Activated effector memory CD4-positive, alpha-beta T cell treated with Interleukin-2 at 50 U/mL for 16 hours (primary cell): ENCODE data around the gene HMGA1.
A peak's percentile ranks its signal among the peaks of the same experiment; 100 is the strongest.

Source experiments
- DNase-seq: peaks from one replicate; pipeline ENCODE4 v3.0.0-alpha.2; 2020

Gene HMGA1

GRCh38 chr6:34236443-34237315 is at the start of gene HMGA1:
TSS of gene HMGA1 (plus strand) at chr6:34236873. CDS start at chr6:34240781, 3,908 bp downstream.
- DNase-seq, result peak; percentile 82

GRCh38 chr6:34189806-34190503 is 46.7 kb upstream of the HMGA1 start:
- DNase-seq, result no peak

GRCh38 chr6:34190504-34191122 is 46.1 kb upstream of the HMGA1 start:
- no peak for DNase-seq

GRCh38 chr6:34194772-34195171 is 41.9 kb upstream of the HMGA1 start:
- no peak for DNase-seq

- no peak for DNase-seq
Observed at GRCh38 chr6:34195726-34196115, 41.0 kb upstream of the HMGA1 start.

- DNase-seq, result peak; percentile 83
Observed at GRCh38 chr6:34196116-34196832, 40.4 kb upstream of the HMGA1 start.

- DNase-seq, result no peak
Observed at GRCh38 chr6:34196833-34197195, 39.9 kb upstream of the HMGA1 start.

GRCh38 chr6:34200340-34200971 is 36.2 kb upstream of the HMGA1 start:
- DNase-seq, result no peak

- DNase-seq, result no peak
Observed at GRCh38 chr6:34201455-34202107, 35.1 kb upstream of the HMGA1 start.

GRCh38 chr6:34202329-34203201 is 34.1 kb upstream of the HMGA1 start:
- no peak for DNase-seq

- no peak for DNase-seq
Observed at GRCh38 chr6:34204693-34205092, 32.0 kb upstream of the HMGA1 start.

GRCh38 chr6:34205466-34205865 is 31.2 kb upstream of the HMGA1 start:
- no peak for DNase-seq

GRCh38 chr6:34205916-34206315 is 30.8 kb upstream of the HMGA1 start:
- DNase-seq, result no peak

- DNase-seq, result no peak
Observed at GRCh38 chr6:34206726-34207125, 29.9 kb upstream of the HMGA1 start.

GRCh38 chr6:34207695-34208443 is 28.8 kb upstream of the HMGA1 start:
- DNase-seq, result no peak

- no peak for DNase-seq
Observed at GRCh38 chr6:34213772-34214171, 22.9 kb upstream of the HMGA1 start.

- DNase-seq, result no peak
Observed at GRCh38 chr6:34218691-34219090, 18.0 kb upstream of the HMGA1 start.

GRCh38 chr6:34223381-34223955 is 13.2 kb upstream of the HMGA1 start:
- DNase-seq, result no peak

GRCh38 chr6:34223956-34224940 is 12.4 kb upstream of the HMGA1 start:
- peak; percentile 92 for DNase-seq
